Liver (tissue), 3 donors: ENCODE measurements around the gene ALDH1A2.

Source experiments
- EGR1 ChIP-seq, 2 donors: IDR thresholded peaks; 2 replicates each; pipeline ENCODE4 v1.6.1; 2016 to 2018; ENCODE audit warnings: antibody characterized with exemption in 2 of 2, low read depth in 2 of 2
- FOXA1 ChIP-seq: IDR thresholded peaks from 2 replicates; pipeline ENCODE4 v1.6.1; 2016; ENCODE audit warnings: antibody characterized with exemption
- TF ChIP-seq, protein P1 (sequence below): IDR thresholded peaks from 2 replicates; pipeline ENCODE4 v1.6.1; 2016; ENCODE audit warnings: antibody characterized with exemption
- TF ChIP-seq, protein P2 (sequence below): fragments of 150-350 bp; IDR thresholded peaks from 2 replicates; pipeline ENCODE4 v1.5.1; 2017; ENCODE audit warnings: improper control_type of control experiment, low read depth, low read length; ENCODE audit not compliant: missing input control
- donor health status: healthy.
- donor health status: healthy.

DNA sequence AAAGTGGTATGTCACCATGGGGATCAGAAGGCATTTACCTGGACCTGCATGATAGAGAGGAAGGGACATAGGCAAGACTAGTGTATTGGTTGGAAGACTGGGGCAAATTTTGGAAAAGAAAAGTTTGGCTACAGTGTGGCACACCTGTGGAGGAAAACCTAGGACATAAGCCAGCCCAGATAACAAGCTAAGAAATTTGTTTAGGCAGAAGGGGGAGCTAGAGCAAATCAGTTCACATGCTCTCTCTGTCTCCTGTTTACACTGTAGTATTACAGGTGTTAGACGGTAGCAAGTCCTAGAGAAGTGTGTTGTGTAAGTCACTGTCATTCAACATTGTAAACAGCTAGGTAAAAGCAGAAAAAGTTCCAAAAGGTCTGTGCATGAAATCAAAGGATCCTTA lies 11.9 kb upstream of the ALDH1A2 start:
- TF ChIP-seq FOXA1 (peak; percentile 91), EGR1 (IDR thresholded peaks at IDR 0.05; ENCODE audit: low read depth in 2 of 2) (no peak)
- TF ChIP-seq, protein P1, sequence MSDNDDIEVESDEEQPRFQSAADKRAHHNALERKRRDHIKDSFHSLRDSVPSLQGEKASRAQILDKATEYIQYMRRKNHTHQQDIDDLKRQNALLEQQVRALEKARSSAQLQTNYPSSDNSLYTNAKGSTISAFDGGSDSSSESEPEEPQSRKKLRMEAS = no peak
- TF ChIP-seq, protein P2, sequence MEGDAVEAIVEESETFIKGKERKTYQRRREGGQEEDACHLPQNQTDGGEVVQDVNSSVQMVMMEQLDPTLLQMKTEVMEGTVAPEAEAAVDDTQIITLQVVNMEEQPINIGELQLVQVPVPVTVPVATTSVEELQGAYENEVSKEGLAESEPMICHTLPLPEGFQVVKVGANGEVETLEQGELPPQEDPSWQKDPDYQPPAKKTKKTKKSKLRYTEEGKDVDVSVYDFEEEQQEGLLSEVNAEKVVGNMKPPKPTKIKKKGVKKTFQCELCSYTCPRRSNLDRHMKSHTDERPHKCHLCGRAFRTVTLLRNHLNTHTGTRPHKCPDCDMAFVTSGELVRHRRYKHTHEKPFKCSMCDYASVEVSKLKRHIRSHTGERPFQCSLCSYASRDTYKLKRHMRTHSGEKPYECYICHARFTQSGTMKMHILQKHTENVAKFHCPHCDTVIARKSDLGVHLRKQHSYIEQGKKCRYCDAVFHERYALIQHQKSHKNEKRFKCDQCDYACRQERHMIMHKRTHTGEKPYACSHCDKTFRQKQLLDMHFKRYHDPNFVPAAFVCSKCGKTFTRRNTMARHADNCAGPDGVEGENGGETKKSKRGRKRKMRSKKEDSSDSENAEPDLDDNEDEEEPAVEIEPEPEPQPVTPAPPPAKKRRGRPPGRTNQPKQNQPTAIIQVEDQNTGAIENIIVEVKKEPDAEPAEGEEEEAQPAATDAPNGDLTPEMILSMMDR = peak; percentile 38
